Mammary epithelial cell (primary cell): ENCODE results near the gene C11orf42.

Experiments used
- EZH2 ChIP-seq: IDR thresholded peaks from 2 replicates; pipeline ENCODE4 v1.6.1; 2012; ENCODE audit warnings: low read length, inconsistent platforms, borderline replicate concordance
- TF ChIP-seq, protein P1 (sequence below), 2 donors: IDR thresholded peaks in 1 of 2; conservative IDR thresholded peaks in 1 of 2; 2 replicates each; pipeline ENCODE4 v1.5.1; 2011 to 2012; ENCODE audit warnings: inconsistent platforms in 2 of 2, low read length in 2 of 2, mild to moderate bottlenecking in 2 of 2, control low read depth in 1 of 2, low read depth in 1 of 2; ENCODE audit not compliant: insufficient read depth in 1 of 2; ENCODE audit errors: extremely low read depth in 1 of 2

- TF ChIP-seq, protein P1, sequence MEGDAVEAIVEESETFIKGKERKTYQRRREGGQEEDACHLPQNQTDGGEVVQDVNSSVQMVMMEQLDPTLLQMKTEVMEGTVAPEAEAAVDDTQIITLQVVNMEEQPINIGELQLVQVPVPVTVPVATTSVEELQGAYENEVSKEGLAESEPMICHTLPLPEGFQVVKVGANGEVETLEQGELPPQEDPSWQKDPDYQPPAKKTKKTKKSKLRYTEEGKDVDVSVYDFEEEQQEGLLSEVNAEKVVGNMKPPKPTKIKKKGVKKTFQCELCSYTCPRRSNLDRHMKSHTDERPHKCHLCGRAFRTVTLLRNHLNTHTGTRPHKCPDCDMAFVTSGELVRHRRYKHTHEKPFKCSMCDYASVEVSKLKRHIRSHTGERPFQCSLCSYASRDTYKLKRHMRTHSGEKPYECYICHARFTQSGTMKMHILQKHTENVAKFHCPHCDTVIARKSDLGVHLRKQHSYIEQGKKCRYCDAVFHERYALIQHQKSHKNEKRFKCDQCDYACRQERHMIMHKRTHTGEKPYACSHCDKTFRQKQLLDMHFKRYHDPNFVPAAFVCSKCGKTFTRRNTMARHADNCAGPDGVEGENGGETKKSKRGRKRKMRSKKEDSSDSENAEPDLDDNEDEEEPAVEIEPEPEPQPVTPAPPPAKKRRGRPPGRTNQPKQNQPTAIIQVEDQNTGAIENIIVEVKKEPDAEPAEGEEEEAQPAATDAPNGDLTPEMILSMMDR (conservative IDR thresholded peaks at IDR 0.05 in 1 of 2, IDR thresholded peaks at IDR 0.05 in 1 of 2; ENCODE audit: extremely low read depth in 1 of 2, insufficient read depth in 1 of 2, low read depth in 1 of 2, low read length in 2 of 2): no peak
- TF ChIP-seq EZH2: no peak
These were observed 651 bp upstream of the C11orf42 start for GRCh38 chr11:6204706-6205105.
